C4-2B (cell line): ENCODE measurements around the gene RXRA.

Experiments
- H3K27ac ChIP-seq: fragments of 450-650 bp; 2 replicates; pipeline ENCODE4 v1.5.1; 2017
- CTCF ChIP-seq: fragments of 450-650 bp; conservative IDR thresholded peaks from 2 replicates; pipeline ENCODE4 v1.5.1; 2017; ENCODE audit warnings: mild to moderate bottlenecking
- ZFX ChIP-seq: fragments of 450-650 bp; IDR thresholded peaks from 2 replicates; pipeline ENCODE4 v1.6.1; 2017

The RXRA gene

DNA sequence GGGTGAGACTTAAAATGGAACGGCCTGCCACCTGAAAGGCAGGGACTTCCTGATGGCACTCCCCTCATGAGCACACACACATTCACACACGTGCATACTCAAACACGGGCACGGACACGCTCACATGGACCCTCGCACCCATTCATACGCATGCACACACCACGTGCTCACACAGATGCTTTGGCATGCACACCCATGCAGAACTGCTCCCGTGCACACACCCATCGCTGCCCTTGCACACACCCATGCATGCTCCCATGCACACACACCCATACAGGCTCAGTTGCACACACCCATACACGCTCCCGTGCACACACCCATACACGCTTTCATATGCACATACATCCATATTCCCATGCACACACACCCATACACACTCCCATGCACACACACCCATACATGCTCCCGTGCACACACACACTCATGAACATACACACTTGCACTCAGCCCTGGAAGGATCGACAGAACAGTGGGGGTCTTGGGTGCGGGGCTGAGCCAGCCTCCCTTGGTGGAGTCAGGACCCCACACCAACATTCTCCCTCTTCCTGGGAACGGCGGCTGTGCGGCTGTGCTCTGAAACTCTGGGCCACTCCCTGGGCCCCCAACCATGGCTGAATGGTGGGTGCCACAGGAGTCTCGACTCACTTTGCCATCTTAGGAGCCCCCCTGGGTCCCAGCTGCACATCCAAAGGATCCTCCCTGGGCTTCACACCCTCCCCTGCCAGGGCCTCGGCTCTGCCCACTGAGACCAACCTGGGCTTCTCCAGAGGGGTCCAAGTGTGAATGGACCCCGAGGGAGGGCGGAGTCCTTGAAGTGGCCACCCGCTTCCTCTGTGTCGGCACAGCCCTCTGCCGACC is 115.2 kb downstream of the RXRA start:
- H3K27ac ChIP-seq, result no peak overlapping the region
- no peak for TF ChIP-seq CTCF
- no peak for TF ChIP-seq ZFX

DNA sequence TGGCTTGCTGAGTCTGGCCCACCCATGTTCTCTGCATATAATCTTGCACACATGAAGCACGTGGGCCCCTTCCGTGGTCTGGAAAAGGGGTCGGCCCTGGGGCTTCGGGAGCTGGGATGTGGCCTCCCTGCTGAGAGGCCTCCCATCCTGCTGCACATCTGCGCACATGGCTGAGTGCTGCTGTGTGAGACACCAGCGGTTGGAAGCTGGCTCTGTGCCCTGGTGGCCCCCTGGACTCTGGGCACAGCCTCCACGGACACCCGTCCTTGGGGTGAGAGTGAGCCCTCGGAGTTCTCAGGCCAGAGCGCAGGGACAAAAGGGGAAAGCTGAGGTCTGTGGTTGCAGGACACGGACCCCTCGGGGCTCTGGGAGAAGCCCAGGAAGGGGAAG is 115.8 kb downstream of the RXRA start:
- TF ChIP-seq ZFX, result no peak
- TF ChIP-seq CTCF, result no peak
- no peak overlapping the region for H3K27ac ChIP-seq

DNA sequence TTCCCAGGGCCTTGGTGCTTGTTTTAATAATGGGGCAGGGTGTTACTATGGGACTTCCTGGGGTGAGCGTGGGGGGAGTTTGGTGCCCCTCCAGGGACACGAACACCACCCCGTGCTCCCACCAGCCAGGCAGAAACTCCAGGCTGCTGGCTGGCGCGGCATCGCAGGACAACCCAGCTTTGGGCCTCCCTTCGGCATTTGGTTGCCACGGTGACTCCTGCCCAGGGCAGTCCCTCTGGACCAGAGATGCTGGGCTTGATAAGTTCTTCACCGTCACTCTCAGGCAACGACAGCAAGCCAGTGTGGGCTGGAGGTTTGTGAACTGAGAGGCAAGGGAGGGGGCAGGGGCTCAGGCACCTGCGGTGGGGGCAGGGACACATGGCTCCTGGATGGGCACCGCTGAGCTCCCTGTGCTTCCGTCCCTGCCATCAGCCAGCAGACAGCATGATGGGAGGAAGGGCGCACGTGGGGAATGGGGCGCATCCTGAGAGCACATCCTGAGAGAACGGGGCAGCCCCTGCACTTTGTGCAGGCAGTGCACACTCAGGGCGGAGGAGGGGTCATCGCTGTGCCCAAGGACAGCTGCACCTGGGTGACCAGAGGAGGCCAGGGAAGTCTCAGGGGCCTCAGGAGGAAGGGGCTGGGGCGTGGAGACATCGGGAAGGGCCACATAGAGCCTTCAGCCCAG is 116.4 kb downstream of the RXRA start:
- TF ChIP-seq CTCF (no peak), ZFX (no peak)
- peak overlapping the region; percentile 6; the same call in 1 of the 2 replicates for H3K27ac ChIP-seq

DNA sequence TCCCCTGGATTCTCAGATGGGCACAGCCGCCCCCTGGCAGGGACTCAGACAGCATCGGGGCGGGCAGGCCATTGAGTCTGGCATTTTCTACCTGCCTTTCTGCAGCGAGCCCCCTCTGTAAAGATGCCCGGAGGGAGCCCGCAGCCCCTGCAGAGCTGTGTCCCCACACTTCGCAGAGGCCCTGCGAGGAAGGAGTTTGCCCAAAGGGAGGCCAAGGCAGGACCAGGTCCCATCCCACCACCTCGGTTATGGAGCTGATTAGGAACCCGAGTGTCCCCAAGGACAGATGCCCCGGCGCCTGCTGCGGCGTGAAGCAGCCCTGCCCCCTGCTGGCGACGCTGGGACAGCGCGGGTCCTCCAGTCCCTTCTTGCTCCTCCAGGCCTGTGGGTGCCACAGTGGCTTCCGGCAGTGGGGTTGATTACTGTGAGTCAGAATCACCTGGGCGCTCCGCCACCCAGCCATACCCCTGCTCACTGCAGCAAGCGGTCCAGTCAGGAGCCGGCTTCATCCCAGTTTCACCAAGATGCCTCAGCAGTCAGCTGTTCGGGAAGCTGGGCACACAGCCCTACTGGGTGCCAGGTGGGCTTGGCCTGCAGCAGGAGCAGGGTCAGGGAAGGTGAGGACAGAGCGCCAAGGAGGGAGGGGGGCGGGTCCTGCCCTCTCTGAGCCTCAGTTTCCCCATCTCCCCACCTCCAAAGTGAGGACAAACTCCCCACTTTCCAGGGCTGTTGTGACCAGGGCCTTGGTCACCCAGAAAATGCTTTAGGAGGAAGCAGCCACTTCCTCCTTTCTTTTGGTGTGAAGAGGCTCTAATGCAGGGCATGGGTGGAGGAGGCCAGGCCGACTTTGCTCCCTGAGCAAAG is 117.2 kb downstream of the RXRA start:
- peak overlapping the region; percentile 6; the same call in 1 of the 2 replicates for H3K27ac ChIP-seq
- no peak for TF ChIP-seq ZFX
- peak; percentile 98 for TF ChIP-seq CTCF

GRCh38 chr9:134444038-134444315 is 117.7 kb downstream of the RXRA start:
- TF ChIP-seq ZFX (no peak), CTCF (no peak)

DNA sequence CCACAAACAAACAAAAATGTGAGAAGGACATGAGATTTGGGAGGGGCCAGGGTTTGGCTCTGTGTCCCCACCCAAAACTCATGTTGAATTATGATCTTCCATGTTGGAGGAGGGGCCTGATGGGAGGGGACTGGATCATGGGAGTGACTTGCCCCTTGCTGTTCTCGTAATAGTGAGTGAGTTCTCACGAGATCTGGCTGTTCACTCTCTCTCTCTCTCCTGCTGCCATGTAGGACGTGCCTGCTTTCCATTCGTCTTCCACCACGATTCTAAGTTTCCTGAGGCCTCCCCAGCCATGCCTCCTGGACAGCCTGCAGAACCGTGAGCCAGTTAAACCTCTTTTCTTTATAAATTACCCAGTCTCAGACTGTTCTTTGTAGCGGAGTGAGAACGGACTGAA is 118.7 kb downstream of the RXRA start:
- no peak overlapping the region for H3K27ac ChIP-seq
- TF ChIP-seq ZFX, result no peak
- TF ChIP-seq CTCF, result no peak

More at GRCh38 chr9:134444038-134444315, 117.7 kb downstream of the RXRA start:
- peak overlapping the region; percentile 2; the same call in 1 of the 2 replicates for H3K27ac ChIP-seq
